ENCODE results near the gene CCDC85A.

GRCh38 chr2:56222481-56222880 lies 38.7 kb downstream of the CCDC85A start:
- TF ChIP-seq CTCF (IDR thresholded peaks at IDR 0.05; ENCODE audit: control extremely low read depth in 1 of 3, insufficient read depth in 1 of 3, low read depth in 1 of 3, low read length in 3 of 3) (no peak), ATF3 (IDR thresholded peaks at IDR 0.05; ENCODE audit: insufficient read depth, low read depth, low read length) (no peak)

All from H1 (cell line).